HG02884 (cell line): ENCODE data around the gene LSAMP.

Experiments
- ATAC-seq: cut with Tn5 transposase; IDR thresholded peaks from one replicate; pipeline ENCODE4 v1.9.1; 2021; ENCODE audit warnings: mild to moderate bottlenecking, moderate library complexity; ENCODE audit not compliant: unreplicated experiment

LSAMP gene

DNA sequence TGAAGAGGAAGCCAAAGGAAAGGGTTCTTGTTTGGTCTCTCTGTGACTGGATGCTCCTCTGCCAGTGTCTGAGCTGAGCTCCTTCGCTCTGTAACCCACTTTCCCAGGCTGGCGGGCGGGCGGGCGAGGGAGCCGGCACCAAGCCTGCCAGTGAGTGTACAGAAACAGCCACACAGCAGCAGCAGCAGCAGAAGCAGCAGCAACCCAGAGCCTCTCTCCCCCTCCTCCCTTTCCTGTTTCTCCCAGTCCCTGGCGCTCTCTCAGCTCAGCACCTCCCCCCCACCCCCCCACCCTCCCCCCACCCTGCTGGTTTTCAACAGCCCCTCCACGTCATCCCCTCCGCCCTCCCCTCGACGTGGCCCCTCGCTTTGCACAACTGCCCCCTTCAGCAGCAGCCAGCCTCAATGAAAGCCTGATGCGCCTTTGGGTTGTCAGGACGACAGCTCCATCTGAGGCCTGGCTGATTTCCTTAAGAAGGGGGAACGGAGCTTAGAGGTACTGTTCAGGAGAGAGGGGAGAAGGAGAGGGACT lies at the start of gene LSAMP:
Gene LSAMP, minus strand, starts transcription at position 177 of the 531 bp plus-strand sequence.
- ATAC-seq, result no peak

DNA sequence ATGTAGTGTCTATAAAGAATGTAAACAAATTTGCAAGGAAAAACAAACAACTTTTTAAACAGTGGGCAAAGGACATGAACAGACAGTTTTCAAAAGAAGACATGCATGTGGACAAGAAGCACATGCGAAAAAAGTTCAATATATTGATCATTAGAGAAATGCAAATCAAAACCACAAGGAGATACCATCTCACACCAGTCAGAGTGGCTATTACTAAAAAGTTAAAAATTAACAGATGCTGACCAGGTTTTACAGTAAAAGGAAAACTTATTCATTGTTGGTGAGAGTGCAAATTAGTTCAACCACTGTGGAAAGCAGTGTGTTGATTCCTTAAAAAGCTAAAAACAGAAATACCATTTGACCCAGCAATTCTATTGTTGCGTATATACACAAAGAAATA lies 47.1 kb upstream of the LSAMP start:
- ATAC-seq, result no peak

DNA sequence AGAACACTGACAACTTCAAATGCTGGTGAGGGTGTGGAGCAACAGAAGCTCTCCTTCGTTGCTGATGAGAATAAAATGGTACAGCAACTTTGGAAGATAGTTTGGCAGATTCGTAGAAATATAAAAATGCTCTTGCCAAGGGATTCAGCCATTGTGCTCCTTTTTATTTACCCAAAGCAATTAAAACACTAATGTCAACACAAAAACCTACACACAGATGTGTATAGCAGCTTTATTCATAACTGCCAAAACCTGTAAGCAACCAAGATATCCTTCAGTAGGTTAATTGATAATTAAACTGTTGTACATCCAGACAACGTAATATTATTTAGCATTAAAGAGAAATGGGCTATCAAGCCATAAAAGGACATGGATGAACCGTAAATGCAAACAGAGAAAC lies 37.8 kb upstream of the LSAMP start:
- ATAC-seq, result no peak

DNA sequence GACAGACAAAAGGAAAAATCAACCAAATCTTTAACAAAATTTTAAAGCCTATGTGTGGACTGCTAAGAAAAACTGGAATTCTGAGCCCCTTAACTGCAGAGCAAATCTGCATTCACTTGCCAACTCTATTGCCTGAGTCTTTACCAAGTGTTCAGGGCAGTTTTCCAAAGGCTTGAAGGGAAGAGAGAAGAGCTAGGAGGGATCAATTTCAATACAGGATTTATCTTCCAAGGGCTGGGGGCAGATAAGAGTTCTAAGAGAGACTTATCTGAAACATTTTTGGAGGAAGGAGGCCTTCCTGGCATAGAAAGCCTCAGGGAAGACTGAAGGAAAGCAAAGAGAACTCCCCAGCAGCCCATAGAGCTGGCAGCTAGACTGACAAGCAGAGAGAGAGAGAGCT lies 31.4 kb upstream of the LSAMP start:
- ATAC-seq, result no peak

DNA sequence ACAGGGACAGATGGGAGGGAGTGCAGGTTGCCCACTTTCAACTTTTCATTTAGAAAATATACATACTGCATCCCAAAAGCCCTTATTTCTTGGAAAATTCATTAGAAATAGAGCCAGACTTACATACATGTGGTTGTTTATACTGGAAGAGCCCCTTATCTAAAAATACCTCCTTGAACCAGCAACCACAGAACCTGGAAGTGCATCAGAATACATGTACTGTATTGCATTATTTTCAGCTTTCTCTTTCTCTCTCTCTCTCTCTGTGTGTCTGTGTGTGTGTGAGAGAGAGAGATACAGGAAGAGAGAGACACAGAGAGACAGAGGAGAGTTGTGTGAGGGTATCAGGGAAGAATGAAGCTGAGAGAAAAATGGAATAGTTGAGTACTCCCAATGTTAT lies 29.5 kb upstream of the LSAMP start:
- ATAC-seq, result no peak

DNA sequence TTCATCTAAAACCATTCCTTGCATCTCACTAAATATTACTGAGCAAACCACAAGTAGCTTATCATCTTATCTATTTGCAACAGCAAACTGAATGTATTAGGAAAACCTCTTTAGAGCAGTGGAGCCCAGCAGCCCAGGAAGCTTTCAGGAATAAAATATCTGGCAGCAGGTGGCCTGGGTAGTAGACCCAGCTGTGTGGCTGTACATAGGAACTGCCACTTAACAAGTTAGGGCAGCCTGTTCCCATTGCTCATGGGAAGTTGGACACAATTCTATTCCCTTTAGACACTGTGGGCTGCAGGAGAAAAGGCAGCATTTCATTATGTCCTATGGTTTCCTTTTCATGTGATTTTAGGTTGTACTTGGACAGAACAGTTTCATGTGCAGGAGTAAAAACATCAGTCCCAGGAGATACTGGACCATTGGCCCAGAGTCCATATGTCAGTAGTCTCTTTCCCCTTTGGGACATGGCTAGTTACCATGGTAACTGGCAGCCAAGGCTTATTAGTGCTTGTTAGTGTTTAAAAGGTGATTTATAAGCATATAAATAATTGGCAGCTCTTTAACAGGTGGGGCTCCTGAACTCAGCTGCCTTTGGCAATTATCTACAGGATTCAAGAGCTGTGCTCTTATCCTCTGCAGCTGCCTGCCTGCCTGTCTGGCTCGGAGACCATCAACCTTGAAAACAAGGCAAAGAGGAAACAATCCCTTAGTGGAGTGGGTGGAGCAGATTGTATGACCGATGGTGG lies 28.9 kb upstream of the LSAMP start:
- ATAC-seq, result no peak

DNA sequence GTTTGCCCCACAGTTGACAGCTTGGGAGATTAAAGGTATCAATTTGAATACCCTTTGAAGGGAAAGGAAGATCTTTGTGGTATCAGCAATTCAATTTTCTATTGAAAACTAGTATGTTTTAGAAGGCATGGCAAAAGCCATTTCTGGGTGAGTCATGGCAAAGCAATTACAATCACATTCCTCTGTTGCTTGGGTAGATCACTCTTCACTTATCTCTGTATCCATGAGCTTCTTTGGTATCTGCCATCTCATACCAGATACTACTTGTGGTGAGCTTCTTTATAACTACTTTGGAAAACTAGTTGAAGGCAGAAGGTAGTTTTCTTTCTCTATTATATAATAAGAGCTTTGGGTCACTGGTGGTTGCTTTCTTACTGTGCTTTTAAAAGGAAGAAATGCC lies 28.3 kb upstream of the LSAMP start:
- no peak for ATAC-seq

DNA sequence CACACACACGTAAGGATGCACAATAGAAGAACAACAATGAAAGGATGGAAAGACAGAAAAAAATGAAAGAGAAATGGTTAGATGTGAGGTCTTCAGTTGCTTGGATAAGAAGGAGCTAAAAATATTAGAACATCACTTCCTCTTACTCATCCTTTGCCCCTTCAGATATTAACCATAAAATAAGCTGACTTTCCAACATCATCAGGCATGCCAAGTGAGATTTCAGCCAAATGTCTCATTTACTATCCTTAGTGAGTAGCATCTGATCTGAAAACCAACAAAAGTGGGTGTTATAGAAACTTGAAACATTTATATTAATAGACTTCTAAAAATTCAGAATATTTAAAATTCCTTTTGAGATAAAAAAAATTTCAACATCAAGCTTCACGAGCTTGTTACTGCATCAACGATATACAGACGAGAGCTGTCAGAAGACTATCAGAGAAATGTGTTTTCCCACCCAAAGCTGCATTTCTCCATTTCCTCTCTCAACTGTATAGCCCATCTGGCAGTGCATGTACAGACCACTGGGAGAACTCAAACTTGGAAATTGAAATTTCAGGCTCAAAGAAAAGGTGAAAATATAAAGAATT lies 25.4 kb upstream of the LSAMP start:
- no peak for ATAC-seq

DNA sequence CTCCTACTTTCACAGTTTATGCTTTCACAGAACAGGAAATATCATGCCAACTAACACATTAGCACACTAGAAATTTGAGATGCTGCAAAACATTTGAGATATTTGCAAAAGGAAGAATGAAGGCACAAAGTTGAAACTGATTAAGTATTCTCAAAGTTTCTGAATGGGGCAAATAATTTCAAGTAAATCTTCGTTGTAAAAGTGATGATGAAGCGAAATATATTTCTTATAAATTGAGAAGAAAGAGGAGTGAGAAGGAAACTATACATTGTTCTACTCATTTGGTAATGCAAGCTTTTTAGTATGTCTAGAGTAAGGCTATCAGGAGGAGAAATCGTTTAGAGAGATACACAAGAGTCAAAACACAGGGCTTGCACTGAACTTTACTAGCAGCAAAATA lies 24.3 kb upstream of the LSAMP start:
- no peak for ATAC-seq

DNA sequence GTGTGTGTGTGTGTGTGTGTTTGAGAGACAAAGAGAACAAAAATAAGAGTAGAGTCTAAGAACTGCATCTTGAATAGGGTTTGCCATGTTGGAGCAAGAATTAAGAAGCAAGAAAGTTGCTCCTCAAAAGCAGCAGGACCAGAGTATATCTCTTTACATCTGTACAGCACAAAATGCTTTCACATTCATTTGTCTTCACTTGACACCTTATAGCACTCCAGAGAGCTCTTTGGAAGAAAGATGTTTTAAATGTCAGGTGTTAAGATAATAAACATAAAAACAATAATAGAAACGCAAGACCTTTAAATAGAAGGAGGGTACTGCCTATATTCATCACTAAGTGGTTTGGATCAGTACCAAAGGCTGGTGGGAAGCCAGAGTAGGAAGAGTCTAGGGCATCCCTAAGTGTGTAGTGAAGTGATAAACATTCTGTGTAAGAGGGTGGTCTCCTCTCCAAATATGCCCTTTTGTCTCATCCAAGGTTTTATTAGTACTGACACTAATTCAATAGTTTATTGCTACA lies 19.1 kb upstream of the LSAMP start:
- no peak for ATAC-seq

DNA sequence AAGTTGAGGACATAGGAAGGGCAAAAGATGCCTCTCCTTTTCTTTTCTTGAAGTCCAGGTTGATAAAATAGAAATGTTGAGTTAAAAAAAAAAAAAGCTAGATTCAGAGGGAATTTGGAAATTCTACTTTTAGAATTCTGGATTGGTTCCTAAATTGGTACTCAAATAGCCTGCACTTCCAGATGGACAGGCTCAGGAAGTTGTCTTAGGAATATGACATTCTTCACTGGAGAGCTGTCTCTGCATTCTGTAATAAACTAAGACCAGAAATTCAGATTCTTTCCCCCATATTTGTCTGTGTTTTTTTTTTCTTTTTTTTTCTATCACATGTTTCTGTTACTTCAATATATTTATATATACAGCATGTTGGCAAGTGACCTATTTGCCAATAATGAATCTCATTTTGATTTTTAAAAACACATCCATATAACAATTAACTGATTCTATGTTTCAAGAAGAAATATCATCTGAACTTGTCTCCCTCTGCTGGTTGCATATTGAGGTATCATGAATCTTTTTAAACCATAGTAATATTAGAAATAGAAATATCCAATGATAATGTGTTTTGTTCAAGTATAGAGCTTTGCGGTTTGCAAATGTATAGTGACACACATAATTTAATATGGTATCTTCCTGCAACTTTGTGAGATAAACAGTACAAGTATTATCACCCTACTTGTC lies 8.5 kb upstream of the LSAMP start:
- no peak for ATAC-seq

DNA sequence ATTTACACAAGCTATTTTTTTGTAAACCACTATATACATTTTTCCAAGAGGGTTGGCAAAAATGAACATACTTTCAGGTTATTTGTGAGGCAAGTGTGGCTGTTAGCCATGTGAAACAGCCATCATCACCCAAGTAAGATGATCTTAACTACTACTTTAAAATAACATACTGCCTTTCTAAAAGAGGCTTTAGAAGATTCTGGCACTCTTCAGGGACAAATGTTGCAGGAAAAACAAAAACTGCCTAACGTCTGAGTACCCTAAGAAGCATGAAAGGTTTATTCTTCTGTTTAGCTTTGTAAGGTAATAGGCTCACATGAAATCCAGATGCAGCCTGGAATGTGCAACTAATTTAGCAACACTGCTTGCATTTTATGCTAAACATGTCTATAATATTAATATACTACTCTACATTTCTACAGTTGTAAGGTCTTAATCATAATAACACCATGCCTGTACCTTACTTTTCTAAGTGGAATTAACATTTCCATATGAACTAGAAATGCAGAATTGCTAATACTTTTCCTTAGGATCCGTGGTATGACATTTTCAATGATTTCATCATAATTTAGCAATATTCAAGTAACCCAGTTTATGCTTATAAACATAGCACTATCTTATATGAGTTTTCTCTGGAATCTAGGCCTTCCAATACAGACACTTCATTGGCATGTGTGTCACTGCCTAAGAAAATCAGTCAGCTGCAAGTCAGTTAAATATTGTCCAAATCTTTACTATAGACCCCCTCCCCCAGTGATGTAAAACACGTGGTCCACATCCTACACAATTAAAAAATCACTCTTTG lies 4.5 kb upstream of the LSAMP start:
- ATAC-seq, result no peak

DNA sequence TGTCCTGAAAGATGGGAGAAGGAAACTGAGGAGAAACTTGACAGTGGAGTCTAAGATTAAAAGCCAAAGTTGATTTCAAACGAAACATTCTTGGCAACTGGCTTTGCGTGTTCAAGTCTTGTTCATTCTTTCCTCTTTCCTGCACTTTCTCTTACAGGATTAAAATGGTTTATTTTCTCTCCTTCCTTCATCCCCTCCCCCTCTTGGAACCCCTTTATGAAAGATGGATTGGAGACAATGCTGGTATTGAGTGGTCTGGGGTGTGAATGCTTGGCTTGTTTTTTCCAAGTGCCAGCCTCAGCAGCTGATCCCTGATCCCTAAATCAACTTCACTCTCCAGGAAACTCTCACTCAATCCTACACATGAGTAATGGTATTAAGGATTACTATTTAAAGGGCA lies 703 bp upstream of the LSAMP start:
- ATAC-seq, result no peak

DNA sequence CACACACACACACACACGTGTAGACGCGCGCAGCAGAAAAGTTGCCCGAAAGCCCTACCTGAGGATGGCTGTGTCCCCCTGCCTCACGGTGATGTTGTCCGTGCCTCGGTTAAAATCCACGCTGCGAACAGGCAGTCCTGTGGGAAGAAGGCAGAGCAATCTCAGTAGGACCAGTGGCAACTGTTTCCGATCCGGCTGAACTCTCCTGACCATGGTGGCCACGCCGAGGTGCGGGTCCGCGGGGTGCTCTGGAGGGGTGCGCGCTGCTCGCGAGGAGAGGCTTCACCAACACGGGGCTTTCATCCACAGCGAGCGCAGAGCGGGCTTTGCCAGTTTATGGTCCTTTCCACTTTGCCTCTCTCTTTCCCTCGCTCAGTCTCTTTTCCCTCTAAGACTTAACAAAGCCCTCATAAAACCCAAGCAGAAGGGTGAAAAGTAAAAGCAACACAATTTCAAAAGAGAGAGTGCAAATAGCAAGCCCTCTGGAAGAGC lies 422 bp downstream of the LSAMP start:
- no peak for ATAC-seq

DNA sequence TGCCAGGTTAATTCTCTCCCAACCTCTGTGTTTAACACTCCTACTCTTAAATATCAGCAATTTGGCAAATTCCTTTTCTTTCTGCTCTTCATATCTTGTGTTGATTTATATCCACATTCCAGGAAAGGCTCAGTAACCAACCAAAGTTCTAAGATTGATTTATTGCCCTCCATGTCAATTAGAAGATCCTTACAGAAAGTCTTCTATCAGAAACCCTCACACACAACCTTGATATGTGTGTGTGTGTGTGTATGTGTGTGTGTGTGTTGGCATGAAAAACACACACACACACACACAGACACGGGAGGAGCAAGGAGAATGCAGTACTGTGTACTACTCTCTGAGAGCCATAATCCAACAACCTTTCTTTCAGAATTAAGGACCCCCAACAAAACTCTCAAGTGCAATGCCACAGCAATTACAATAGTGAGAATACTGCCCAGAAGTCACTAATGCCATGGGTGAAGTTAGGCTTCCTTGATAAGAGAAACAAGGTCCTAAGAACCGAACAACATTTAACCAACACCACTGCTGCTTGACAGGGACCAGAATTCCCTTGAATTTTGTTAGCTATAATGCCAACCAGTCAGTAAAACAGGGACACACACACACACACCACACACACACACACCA lies 1.1 kb downstream of the LSAMP start:
- no peak for ATAC-seq

DNA sequence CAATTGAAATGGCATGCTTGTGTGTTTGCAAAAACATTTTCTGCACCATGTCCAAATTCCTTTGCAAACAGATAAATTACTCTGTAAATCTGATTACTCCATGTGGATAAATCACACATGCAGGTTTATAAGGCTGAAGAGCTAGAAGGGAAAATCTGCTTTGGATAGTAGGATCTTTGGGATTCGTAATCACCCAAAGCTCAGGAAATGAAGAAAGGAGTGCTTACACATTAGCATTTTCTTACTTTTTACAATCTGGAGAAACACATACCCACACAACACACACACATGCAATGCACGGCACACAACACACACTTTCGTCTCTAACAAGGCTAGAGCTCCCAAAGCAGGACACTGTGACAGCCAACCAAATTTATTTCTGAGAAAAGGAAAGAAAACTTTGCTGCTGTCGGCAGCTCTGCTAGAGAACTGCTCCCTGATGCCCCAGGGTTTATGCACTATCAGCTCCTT lies 2.1 kb downstream of the LSAMP start:
- ATAC-seq, result no peak

DNA sequence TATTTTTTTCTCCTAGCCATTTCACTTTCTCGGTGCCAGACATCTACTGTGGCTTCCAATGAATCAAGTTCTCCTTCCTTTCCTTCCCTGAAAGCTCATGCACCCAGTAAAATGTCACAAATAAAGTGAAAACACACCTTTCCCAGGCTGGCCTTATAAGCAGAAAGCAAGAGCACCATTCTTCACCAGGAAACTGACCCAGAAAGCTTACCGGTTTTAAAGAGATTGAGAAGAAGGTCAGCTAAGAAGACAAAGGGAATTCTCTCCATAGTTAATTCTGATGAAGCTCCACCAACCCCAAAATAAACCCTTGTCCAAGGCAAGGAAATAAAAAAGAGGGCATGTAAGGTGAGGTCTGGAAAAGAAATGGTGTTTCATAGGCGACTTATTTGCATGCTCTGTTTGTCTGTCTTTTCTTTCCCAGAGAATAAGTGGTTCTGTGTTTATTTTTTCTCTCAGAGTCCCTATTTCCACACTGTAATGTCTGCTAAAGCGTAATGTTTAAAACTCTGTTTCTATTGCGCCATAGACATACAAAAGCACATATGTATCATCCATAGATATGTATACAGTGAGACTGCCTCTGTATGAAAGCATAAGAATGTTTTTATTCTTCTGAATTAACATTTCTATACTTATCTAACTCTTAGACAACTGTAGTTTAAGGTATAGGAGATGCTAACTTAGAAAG lies 2.8 kb downstream of the LSAMP start:
- no peak for ATAC-seq

DNA sequence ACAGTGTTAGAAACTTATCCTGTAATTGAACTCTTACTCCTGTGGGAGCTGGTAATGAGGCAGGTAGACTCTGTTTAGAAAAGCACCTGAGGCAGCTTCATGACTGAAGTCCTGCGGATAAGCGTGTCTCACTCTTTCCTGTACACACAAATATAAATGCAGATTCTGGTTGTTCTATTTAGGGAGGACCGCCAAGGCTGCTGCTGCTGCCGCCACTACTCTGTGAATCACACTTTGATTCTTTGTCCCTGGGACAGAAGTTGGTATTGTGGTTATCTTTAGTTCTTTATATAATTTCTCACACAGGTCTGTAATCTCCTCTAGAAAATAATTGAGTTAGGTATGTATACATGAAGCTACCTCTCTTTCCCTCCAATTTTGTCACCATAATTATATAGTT lies 3.6 kb downstream of the LSAMP start:
- no peak for ATAC-seq

DNA sequence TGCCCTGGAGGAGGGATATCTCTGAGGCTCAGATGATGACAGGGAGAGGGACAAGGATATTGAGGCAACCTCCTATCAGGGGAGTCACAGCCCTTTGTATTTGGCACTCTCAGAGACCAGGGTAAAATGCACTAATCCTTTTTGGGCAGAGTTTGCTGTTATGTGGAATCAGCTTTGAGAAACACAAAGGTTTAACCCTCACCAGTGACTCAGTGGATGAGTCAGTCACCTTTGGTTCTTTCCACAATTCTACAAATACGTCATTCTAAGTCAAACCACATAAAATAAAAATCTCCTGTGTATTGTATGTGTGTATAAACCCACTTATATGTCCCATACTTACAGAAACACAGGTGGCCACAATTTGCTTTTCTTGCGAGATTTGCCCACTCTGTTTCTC lies 5.1 kb downstream of the LSAMP start:
- ATAC-seq, result no peak

DNA sequence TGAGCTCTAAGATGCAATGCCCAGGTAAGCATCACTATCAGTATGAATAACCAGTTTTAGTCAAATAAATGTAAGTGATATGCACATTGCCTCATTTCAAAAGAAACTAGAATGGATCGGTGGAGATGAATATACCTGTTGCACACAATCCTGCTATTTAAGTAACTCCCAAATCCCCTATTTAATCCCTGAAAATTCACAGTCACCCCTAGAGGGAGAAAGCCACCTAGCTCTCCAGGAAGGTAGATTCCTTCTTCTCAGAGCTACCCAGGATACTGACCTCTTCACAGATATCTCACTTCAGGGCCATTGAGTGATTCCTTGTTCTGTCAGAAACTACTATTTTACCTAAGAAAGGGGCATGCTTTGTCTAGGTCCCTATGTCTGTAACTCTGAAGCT lies 11.7 kb downstream of the LSAMP start:
- ATAC-seq, result no peak
